Skin of body (tissue), 2 donors: ENCODE measurements around the gene MYO1E. TPM values are rescaled to one million over a fixed set of nuclear protein-coding genes. Genes with fewer than 3 reads are reported as not detected.
"Not testable (repeated sequence)": the region's sequence is repeated elsewhere in the genome, so short reads cannot be mapped to it uniquely, and the experiment has no call there.

Source experiments
- DNase-seq: peaks from one replicate; lab custom pipeline; 2025; lab: John Stamatoyannopoulos, UW
- total RNA-seq: library from RNA; depleted of rRNA; stranded (reverse); fragments of >200 nt; gene quantifications from one replicate; pipeline ENCODE4 v1.2.3, GENCODE V29; 2014

Gene MYO1E
- total RNA-seq, 1 donor from 2014 or later = 58.8 TPM

GRCh38 chr15:59387196-59387878 lies 14.7 kb upstream of the MYO1E start:
- DNase-seq = not testable (repeated sequence)

GRCh38 chr15:59385171-59385570 lies 12.5 kb upstream of the MYO1E start:
- no peak for DNase-seq

- DNase-seq = no peak
These were observed 11.8 kb upstream of the MYO1E start for GRCh38 chr15:59384507-59384906.

- DNase-seq = no peak
These were observed 8.4 kb upstream of the MYO1E start for GRCh38 chr15:59380902-59381610.

GRCh38 chr15:59379531-59379930 lies 6.9 kb upstream of the MYO1E start:
- DNase-seq = no peak

- no peak for DNase-seq
These were observed 6.2 kb upstream of the MYO1E start for GRCh38 chr15:59378855-59379254.

GRCh38 chr15:59377924-59378323 lies 5.3 kb upstream of the MYO1E start:
- no peak for DNase-seq

- DNase-seq = no peak
These were observed 4.1 kb upstream of the MYO1E start for GRCh38 chr15:59376733-59377132.

- DNase-seq = no peak
These were observed 544 bp upstream of the MYO1E start for GRCh38 chr15:59373215-59373614.

- DNase-seq = no peak
These were observed 966 bp downstream of the MYO1E start for GRCh38 chr15:59371458-59372351.

- DNase-seq = no peak
These were observed 3.1 kb downstream of the MYO1E start for GRCh38 chr15:59369597-59369996.

- no peak for DNase-seq
These were observed 5.6 kb downstream of the MYO1E start for GRCh38 chr15:59367022-59367451.

GRCh38 chr15:59366333-59367021 lies 6.2 kb downstream of the MYO1E start:
- DNase-seq = no peak

GRCh38 chr15:59364248-59364647 lies 8.4 kb downstream of the MYO1E start:
- no peak for DNase-seq

- no peak for DNase-seq
These were observed 10.3 kb downstream of the MYO1E start for GRCh38 chr15:59362331-59362730.

- no peak for DNase-seq
These were observed 11.8 kb downstream of the MYO1E start for GRCh38 chr15:59360896-59361295.

GRCh38 chr15:59360305-59360704 lies 12.4 kb downstream of the MYO1E start:
- no peak for DNase-seq

- DNase-seq = no peak
These were observed 16.9 kb downstream of the MYO1E start for GRCh38 chr15:59355730-59356129.

- no peak for DNase-seq
These were observed 18.1 kb downstream of the MYO1E start for GRCh38 chr15:59354417-59355031.

- no peak for DNase-seq
These were observed 18.7 kb downstream of the MYO1E start for GRCh38 chr15:59353994-59354416.

GRCh38 chr15:59352683-59353082 lies 20.0 kb downstream of the MYO1E start:
- DNase-seq = no peak
